ENCODE data around the gene TMEM200B.
A peak's percentile ranks its signal among the peaks of the same experiment; 100 is the strongest.
"Not testable (repeated sequence)": the region's sequence is repeated elsewhere in the genome, so short reads cannot be mapped to it uniquely, and the experiment has no call there.

TMEM200B gene

DNA sequence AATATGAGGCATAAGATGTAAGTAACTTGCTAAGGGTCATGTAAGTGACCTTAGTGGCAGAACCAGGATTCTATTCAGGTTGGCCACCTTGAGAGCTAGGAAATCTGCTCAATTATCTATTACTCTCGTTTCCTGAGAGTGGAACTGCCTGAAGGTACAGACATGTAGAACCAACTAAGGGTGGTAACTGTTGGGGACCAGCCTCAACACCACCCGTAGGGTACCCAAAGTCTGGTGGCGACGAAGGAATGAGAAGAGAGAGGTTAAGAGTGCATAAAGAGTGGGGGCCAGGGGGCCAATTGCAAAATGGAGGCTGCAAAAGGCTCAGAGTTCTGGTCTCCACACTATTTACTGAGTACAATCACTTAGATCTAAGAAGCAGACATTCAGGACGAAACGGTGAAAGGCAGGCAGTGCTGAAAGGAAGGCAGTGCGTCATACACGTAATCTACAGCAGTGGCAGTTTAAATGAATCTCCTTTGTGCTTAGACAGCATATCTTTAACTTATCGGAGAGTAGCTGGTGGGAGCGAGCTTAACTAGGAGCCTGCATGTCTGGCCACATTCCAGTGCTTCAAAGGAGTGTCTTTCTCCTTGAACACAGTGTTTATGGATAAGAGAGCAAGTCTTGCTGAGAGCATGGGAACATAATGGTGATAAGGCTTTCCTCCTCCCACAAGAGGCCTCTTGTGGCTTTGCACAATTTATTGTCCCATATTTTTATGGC lies 33.0 kb upstream of the TMEM200B start:
- H3K36me3 ChIP-seq (ENCODE audit: insufficient read depth, low read length) = peaks cover 57% of the 10 kb centered on the region
- no peak overlapping the region for H3K27ac ChIP-seq (ENCODE audit: low read depth, low read length)
- H3K9me3 ChIP-seq (ENCODE audit: low read length) = no peaks in the 10 kb centered on the region
- no peak overlapping the region for H3K9ac ChIP-seq (ENCODE audit: low read length)
- H3K27me3 ChIP-seq (ENCODE audit: control insufficient read depth in 1 of 2, insufficient read depth in 2 of 2, low read length in 2 of 2) = no peaks in the 10 kb centered on the region
- H3K4me1 ChIP-seq (ENCODE audit: insufficient read depth, low read length) = peaks cover 31% of the 10 kb centered on the region
- H3K4me3 ChIP-seq (ENCODE audit: low read depth in 1 of 2, low read length in 2 of 2) = no peak overlapping the region

DNA sequence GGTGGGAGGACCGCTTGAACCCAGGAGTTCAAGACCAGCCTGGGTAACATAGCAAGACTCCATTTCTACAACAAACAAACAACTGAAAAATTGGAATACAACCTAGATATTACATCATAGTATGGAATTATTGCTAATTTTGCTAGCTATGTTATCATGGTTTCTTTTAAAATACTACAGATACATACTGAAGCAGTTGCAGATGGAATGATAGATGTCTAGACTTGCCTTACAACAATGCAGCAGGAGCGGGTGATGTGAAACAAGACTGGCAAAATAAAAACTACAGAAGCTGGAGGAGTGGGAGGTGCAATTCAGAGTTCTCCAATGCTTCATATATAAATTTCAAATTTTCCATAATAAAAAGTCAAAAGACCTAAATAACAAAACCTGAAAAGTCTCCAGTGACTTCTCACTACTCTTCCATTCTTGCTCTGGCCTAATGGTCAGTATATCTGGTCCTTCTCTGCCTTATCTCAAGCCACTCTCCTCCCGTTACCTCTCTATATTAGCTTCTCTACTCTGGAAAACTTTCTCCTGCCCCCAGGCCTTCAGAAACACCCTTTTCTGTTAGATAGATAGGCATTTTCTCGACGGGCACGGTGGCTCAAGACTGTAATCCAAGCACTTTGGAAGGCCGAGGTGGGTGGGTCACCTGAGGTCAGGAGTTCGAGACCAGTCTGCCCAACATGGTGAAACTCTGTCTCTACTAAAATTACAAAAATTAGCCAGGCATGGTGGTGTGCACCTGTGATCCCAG lies 28.5 kb upstream of the TMEM200B start:
- Histone ChIP-seq H3K27ac (ENCODE audit: low read depth, low read length) (no peak overlapping the region), H3K9ac (ENCODE audit: low read length) (no peak overlapping the region), H3K27me3 (ENCODE audit: control insufficient read depth in 1 of 2, insufficient read depth in 2 of 2, low read length in 2 of 2) (no peaks in the 10 kb centered on the region), H3K4me3 (ENCODE audit: low read depth in 1 of 2, low read length in 2 of 2) (no peak overlapping the region), H3K4me1 (ENCODE audit: insufficient read depth, low read length) (peaks cover 14% of the 10 kb centered on the region), H3K36me3 (ENCODE audit: insufficient read depth, low read length) (peaks cover 76% of the 10 kb centered on the region), H3K9me3 (ENCODE audit: low read length) (no peaks in the 10 kb centered on the region)

DNA sequence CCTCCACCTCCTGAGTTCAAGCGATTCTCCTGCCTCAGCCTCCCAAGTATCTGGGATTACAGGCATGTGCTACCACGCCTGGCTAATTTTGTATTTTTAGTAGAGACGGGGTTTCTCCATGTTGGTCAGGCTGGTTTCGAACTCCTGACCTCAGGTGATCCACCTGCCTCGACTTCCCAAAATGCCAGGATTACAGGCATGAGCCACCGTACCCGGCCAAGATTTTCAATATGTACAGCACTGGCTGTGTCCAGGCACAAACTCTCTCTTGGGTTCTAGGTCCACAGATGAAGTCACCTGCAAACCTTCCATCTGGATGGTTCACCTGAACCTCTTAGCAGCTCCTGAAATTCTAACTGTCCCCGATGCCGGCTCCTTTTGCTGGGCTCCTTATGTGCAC lies 26.6 kb upstream of the TMEM200B start:
- H3K36me3 ChIP-seq (ENCODE audit: insufficient read depth, low read length) = peaks cover 87% of the 10 kb centered on the region

DNA sequence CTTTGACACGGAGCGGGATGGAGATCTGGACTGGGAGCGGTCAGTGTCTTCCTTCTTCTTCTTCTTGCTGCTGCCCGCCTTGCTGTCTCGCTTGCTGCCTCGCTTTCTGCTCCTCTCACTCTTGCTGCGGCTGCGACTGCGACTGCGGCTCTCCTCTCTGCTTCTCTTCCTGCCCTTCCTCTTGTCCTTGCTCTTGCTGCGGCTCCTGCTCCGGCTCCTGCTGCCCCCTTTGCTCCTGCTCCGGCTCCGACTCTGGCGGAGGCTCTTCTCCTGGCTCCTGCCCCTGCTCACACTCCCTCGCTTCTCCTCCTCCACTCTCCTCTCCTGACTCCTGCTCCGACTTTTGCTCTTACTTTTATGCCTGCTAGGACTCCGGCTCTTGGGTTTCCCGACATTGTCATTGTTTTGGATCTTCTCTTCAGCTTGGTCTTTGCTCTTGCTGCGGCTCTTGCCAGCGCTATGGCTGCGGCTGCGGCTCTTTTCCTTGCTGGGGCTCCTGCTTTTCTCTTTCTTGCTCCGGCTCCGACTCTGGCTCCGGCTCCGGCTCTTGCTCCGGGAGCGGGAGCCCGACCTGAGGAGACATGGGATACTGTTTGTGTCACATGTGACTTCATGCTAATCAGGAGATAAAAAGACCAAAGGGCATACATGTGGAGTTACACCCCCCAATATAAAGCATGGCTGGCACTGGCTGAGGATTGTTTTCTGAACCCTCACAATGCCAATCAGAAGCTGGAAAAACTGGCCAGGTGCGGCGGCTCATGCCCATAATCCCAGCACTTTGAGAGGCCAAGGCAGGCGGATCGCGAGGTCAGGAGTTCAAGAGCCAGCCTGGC lies 25.2 kb upstream of the TMEM200B start:
- Histone ChIP-seq H3K9ac (ENCODE audit: low read length) (no peak overlapping the region), H3K4me3 (ENCODE audit: low read depth in 1 of 2, low read length in 2 of 2) (no peak overlapping the region), H3K4me1 (ENCODE audit: insufficient read depth, low read length) (no peaks in the 10 kb centered on the region), H3K27me3 (ENCODE audit: control insufficient read depth in 1 of 2, insufficient read depth in 2 of 2, low read length in 2 of 2) (no peaks in the 10 kb centered on the region), H3K36me3 (ENCODE audit: insufficient read depth, low read length) (peaks cover 73% of the 10 kb centered on the region), H3K9me3 (ENCODE audit: low read length) (no peaks in the 10 kb centered on the region), H3K27ac (ENCODE audit: low read depth, low read length) (no peak overlapping the region)

More for the DNA sequence above, 26.6 kb upstream of the TMEM200B start:
- not testable (repeated sequence) for H3K4me1 ChIP-seq (ENCODE audit: insufficient read depth, low read length); H3K9ac ChIP-seq (ENCODE audit: low read length); H3K27me3 ChIP-seq (ENCODE audit: control insufficient read depth in 1 of 2, insufficient read depth in 2 of 2, low read length in 2 of 2); H3K9me3 ChIP-seq (ENCODE audit: low read length); H3K4me3 ChIP-seq (ENCODE audit: low read depth in 1 of 2, low read length in 2 of 2); H3K27ac ChIP-seq (ENCODE audit: low read depth, low read length)

DNA sequence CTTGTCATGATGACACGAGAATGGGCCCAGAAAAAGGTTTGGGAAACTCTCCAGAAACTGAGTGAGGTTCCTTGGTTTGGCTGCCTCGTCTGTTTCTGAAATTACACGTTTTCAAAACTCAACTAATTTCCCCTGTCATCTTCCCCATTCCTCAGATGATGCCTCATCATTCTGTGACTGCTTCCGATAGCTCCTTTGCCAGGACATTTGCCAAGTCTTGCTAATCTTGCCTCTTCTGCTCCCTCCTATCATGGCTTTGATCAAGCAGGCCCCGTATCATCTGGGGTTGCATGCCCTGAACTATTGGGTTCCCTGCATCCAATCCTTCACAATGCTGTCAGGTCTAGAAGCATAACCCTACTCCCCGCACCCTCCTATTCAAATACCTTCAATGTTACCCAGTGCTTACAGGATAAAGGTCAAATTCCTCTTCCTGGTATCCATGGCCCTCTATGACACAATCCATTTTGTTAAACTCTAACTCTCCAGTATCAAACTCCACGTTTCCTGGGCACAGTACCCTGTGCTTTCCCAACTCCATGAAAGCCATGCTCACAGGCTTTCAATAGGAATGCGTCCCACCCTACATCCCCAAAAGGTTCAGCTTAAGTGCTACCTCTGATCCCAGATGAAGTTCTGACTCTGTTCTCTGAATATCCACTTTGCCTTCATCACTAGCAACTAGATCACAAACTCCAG lies 22.2 kb upstream of the TMEM200B start:
- H3K27ac ChIP-seq (ENCODE audit: low read depth, low read length) = no peak overlapping the region
- peaks cover 43% of the 10 kb centered on the region for H3K36me3 ChIP-seq (ENCODE audit: insufficient read depth, low read length)
- H3K4me3 ChIP-seq (ENCODE audit: low read depth in 1 of 2, low read length in 2 of 2) = no peak overlapping the region
- no peaks in the 10 kb centered on the region for H3K27me3 ChIP-seq (ENCODE audit: control insufficient read depth in 1 of 2, insufficient read depth in 2 of 2, low read length in 2 of 2)
- no peaks in the 10 kb centered on the region for H3K4me1 ChIP-seq (ENCODE audit: insufficient read depth, low read length)
- no peaks in the 10 kb centered on the region for H3K9me3 ChIP-seq (ENCODE audit: low read length)
- no peak overlapping the region for H3K9ac ChIP-seq (ENCODE audit: low read length)

DNA sequence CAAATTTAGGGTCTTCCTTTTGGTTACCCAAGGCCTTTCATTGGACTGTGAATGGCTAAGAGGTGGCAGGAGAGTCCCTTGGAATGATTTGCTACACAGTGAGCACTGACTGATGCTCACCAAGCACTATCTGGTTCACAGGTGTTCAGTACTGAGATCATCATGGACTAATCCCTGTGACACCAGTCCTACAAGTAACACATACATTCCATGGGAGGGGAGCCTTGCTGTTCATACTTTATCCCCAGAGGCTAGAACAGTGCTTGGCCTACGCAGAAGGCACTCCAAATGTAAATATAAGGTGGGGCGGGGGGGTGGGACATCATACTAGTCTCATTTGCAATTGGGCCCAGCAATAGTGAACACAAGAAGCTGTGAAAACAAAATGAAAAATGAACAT lies 20.5 kb upstream of the TMEM200B start:
- H3K4me1 ChIP-seq (ENCODE audit: insufficient read depth, low read length) = no peaks in the 10 kb centered on the region
- H3K9me3 ChIP-seq (ENCODE audit: low read length) = no peaks in the 10 kb centered on the region
- H3K27me3 ChIP-seq (ENCODE audit: control insufficient read depth in 1 of 2, insufficient read depth in 2 of 2, low read length in 2 of 2) = no peaks in the 10 kb centered on the region
- peaks cover 31% of the 10 kb centered on the region for H3K36me3 ChIP-seq (ENCODE audit: insufficient read depth, low read length)
- no peak overlapping the region for H3K9ac ChIP-seq (ENCODE audit: low read length)
- no peak overlapping the region for H3K4me3 ChIP-seq (ENCODE audit: low read depth in 1 of 2, low read length in 2 of 2)
- H3K27ac ChIP-seq (ENCODE audit: low read depth, low read length) = no peak overlapping the region

DNA sequence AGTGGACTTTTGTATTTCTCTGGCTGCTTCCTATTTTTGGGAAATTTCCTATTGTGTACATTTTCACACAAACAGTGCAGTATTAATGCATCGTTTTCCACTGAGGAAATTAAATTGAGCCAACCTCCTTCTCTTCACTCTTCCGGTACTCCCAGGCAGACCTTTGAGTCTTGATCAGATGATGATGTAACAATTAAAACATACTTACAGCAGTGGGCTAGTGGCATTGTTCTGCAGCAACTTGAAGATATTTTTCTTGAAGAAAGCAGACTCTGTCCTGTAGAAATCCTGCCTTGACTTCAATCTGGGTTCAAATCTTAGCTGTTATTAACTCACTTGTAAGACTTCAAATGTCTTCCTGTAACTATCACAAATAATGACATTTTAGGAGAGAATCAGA lies 19.0 kb upstream of the TMEM200B start:
- Histone ChIP-seq H3K9ac (ENCODE audit: low read length) (no peak overlapping the region), H3K4me1 (ENCODE audit: insufficient read depth, low read length) (no peaks in the 10 kb centered on the region), H3K36me3 (ENCODE audit: insufficient read depth, low read length) (peaks cover 16% of the 10 kb centered on the region), H3K27ac (ENCODE audit: low read depth, low read length) (no peak overlapping the region), H3K9me3 (ENCODE audit: low read length) (no peaks in the 10 kb centered on the region), H3K27me3 (ENCODE audit: control insufficient read depth in 1 of 2, insufficient read depth in 2 of 2, low read length in 2 of 2) (no peaks in the 10 kb centered on the region), H3K4me3 (ENCODE audit: low read depth in 1 of 2, low read length in 2 of 2) (no peak overlapping the region)

DNA sequence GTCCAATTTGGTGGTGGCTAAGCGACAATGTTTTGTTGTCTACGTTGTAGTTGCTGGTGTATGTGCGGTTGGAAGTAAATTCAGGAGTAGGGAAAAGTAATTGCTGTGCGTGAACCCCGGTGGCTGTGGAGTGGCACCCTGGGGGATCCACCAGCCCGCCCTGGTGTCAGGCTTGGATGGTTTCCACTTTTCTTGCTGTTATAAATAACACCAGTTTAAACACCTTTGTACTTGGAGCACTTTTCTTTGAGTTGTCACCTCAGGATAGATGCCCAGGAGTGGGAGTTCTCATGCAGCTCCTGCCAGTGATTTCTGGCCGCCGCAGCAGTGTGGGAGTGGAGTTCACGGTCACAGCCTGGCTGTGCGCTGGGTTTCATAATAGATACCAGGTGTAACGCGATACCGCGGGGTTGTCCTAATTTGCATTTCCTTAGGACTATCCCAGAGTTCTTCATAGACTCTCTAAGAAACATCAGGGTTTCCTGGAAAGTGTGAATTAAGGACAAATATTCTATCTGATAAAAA lies 12.8 kb upstream of the TMEM200B start:
- Histone ChIP-seq H3K9ac (ENCODE audit: low read length) (no peak overlapping the region), H3K4me1 (ENCODE audit: insufficient read depth, low read length) (peaks cover 8% of the 10 kb centered on the region), H3K9me3 (ENCODE audit: low read length) (no peaks in the 10 kb centered on the region), H3K4me3 (ENCODE audit: low read depth in 1 of 2, low read length in 2 of 2) (no peak overlapping the region), H3K36me3 (ENCODE audit: insufficient read depth, low read length) (no peaks in the 10 kb centered on the region), H3K27ac (ENCODE audit: low read depth, low read length) (no peak overlapping the region), H3K27me3 (ENCODE audit: control insufficient read depth in 1 of 2, insufficient read depth in 2 of 2, low read length in 2 of 2) (no peaks in the 10 kb centered on the region)

DNA sequence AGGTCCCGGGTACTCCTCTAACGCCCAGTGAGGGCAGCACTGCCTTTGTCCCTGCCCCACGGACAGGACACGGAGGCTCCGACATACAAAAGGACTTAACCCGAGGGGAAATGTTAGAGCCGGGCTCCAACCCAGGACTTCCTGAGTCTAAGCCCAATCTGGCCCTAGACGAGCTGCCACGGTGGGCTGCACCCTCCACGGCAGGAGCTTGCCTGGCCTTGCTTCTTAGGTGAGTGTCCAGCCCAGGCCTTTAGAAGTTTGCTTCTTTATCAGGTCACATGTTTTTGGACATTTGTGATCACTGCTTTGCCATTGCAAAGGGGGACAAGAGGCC lies 11.0 kb upstream of the TMEM200B start:
- no peak overlapping the region for H3K4me3 ChIP-seq (ENCODE audit: low read depth in 1 of 2, low read length in 2 of 2)
- H3K27me3 ChIP-seq (ENCODE audit: control insufficient read depth in 1 of 2, insufficient read depth in 2 of 2, low read length in 2 of 2) = no peaks in the 10 kb centered on the region
- peaks cover 8% of the 10 kb centered on the region for H3K4me1 ChIP-seq (ENCODE audit: insufficient read depth, low read length)
- H3K9me3 ChIP-seq (ENCODE audit: low read length) = no peaks in the 10 kb centered on the region
- H3K27ac ChIP-seq (ENCODE audit: low read depth, low read length) = no peak overlapping the region
- H3K9ac ChIP-seq (ENCODE audit: low read length) = no peak overlapping the region
- no peaks in the 10 kb centered on the region for H3K36me3 ChIP-seq (ENCODE audit: insufficient read depth, low read length)

DNA sequence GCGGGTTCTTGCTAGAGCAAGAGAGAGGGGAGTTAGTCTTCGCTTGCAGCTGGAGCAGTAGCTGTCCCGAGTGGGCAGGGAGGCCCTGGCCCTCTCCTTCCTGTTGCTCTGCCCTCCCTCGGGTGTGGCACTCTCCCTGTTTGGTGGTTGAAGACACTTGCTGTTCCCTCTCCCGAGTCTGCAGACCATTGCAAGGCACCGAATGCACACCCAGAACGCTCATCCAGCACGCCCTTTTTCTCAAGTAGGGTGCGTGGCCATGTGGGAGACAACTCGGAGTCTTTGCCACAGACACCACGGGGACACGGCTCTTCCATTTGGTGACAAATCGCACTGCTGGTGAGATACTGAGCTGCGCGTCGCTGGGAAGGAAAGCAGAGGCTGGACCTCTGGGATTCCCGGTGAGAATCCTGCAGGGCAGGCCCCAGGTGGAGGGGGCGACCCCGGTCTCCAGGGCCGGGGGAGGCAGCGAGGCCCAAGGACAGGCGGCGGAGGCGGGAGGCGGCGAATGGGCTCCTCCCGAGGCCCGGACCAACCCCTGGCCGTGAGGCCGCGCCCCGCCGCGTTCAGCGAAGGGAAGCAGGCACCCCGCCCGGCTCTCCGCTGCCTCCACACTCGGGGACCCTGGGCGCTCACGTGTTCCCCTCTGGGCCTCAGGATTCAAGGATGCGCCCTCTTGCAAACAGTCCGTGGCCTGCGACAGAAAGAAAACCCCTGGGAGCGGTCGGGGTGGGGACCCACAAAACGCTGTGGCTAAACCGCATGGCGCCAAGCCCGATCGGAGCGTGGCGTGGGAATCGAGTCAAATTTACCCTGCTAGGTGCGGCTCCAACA lies 10.4 kb upstream of the TMEM200B start:
- H3K4me3 ChIP-seq (ENCODE audit: low read depth in 1 of 2, low read length in 2 of 2) = peak overlapping the region in 1 of 2 donors; percentile 27
- no peaks in the 10 kb centered on the region for H3K27me3 ChIP-seq (ENCODE audit: control insufficient read depth in 1 of 2, insufficient read depth in 2 of 2, low read length in 2 of 2)
- no peaks in the 10 kb centered on the region for H3K9me3 ChIP-seq (ENCODE audit: low read length)
- H3K27ac ChIP-seq (ENCODE audit: low read depth, low read length) = no peak overlapping the region
- H3K9ac ChIP-seq (ENCODE audit: low read length) = no peak overlapping the region
- peaks cover 8% of the 10 kb centered on the region for H3K4me1 ChIP-seq (ENCODE audit: insufficient read depth, low read length)
- H3K36me3 ChIP-seq (ENCODE audit: insufficient read depth, low read length) = no peaks in the 10 kb centered on the region
